HG03139 (cell line): ENCODE data around the gene OR10C1.
"Not testable (repeated sequence)": the region's sequence is repeated elsewhere in the genome, so short reads cannot be mapped to it uniquely, and the experiment has no call there.

ENCODE experiments used
- ATAC-seq: cut with Tn5 transposase; IDR thresholded peaks from one replicate; pipeline ENCODE4 v1.9.1; 2021; ENCODE audit not compliant: unreplicated experiment

The OR10C1 gene, protein sequence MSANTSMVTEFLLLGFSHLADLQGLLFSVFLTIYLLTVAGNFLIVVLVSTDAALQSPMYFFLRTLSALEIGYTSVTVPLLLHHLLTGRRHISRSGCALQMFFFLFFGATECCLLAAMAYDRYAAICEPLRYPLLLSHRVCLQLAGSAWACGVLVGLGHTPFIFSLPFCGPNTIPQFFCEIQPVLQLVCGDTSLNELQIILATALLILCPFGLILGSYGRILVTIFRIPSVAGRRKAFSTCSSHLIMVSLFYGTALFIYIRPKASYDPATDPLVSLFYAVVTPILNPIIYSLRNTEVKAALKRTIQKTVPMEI

DNA sequence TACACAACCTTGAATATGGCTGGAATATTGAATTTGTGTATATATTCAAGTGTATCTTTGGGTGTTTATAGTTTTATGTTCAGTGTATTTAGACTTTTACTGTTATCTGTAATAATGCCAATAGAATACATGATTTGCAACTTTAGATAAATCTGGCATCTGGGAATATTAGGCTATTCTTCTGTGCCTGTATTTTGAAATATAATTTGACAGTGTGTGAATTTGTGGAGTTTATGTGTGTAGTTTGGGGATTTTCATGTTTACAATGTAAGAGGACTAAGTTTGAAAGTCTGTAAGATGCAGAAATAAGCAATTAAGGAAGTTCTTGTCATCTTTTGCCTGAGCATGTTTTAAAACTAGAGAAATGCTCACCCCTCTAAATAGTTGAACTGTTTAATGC, at the start of gene OR10C1:
TSS of gene OR10C1 (plus strand) at position 301 of the 400 bp plus-strand sequence. CDS start 710 bp downstream, outside the sequence.
- ATAC-seq, result no peak

DNA sequence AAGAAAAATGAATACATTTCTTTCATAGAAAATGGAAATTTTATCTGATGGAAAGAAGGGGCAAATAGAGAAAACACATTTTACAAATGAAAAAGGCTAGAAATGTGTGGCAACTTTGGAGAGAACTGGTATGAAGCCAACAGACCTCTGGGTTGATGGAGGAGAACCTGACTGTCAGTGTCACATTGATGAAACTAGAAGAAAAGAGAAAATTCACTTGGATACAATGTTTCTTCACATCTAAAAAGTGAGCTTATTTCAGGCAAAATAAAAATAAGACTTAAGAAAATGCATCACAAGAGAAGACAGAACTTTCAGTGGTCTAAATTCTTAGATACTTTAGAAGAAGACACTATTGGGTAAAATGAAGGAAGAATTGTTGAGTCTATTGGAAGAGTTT, 43.8 kb upstream of the OR10C1 start, which contains the start of gene OR12D2:
TSS of gene OR12D2 (plus strand) at position 301 of the 400 bp plus-strand sequence. CDS start 1,069 bp downstream, outside the sequence.
- ATAC-seq, result no peak

DNA sequence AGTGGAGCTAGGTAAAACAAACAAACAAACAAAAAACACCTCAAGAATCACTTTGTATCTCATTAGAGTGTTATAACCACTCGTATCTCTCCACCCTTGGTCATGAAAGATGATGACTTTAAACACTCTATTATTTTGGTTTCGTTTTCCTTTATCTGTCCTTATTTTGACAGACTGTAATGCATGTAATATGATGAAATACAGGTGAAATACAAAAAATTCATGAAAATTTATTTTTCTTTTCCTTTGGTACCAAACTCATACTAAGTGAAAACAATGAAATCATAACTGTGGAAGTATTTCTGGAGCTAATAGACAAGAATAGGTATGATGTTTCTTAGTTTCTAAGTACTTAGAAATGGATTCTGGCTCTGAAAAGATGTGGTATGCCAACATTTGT, 39.6 kb upstream of the OR10C1 start:
- no peak for ATAC-seq

DNA sequence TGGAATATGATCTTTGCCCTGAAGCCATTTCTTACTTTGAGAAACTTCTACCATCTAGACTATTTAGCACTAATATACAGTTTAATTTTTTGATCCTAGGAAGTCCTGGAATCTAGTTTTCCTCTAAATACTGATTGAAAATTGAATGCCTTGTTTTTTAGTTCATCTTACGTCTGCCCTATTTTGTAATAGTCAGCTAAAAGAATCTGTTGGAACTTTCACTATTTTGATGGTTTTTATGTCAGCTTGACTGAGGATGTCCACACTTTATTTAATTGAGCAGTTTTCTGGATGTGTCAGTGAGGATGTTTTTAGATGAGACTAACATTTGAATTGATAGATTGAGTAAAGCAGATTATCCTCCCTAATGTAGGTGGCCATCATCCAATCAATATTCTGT, 35.3 kb upstream of the OR10C1 start:
- ATAC-seq, result no peak

DNA sequence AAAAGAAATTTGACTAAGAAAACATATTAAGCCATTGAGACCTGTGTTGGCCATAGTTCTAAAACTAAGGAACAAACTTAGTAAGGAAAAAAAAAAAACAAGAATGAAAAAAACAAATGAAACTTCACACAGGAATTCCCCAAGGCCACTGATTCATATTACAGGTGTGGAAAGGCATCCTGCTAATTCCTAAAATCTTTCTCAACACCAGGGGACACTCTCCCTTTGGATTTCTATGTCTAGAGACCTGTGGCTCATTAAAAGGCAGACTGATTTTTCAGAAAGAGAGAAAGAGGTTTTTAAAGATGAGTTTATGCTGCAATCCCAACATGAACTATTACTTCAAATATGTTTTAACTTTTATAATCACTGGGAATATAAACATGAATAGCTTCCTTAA, 24.5 kb upstream of the OR10C1 start, which contains the start of gene OR12D1:
TSS of gene OR12D1 (plus strand) at position 341 of the 400 bp plus-strand sequence.
- ATAC-seq, result no peak

DNA sequence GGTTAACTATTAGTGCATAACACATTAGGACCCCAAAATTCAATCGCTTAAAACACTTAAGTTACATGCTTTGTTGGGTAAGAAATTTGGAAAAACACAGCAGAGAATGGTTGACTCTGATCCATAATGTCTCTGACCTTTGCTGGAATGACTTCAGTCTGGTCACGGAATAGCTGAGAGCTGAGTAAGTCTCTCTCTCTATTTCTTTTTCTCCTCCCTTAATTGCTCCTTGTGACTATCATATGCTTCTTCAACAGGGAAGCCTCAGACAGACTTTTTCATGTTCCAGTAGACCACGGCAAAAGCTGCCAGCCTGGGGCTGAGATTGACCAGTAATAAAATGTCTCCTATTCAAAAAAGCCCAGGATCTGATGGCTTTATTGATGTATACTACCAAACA, 19.6 kb upstream of the OR10C1 start:
- ATAC-seq, result no peak

DNA sequence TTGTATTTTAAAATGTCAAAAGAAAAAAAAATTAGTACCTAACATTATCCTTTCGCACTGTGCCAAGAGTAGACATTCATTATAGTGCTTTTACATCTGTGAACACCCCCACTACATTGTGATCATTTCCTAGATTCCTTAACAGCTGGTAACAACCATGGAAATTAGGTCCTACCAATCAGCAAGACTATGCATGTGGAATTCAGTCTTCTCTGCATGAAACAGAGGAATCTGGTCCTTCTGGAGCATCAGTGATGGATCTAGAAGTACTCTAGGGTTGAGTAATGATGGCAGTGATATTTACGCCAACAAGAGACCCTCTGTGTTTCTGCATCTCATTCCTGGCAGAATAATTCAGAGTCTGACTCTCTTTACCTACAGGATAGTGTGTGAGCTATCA, 14.9 kb upstream of the OR10C1 start:
- no peak for ATAC-seq

DNA sequence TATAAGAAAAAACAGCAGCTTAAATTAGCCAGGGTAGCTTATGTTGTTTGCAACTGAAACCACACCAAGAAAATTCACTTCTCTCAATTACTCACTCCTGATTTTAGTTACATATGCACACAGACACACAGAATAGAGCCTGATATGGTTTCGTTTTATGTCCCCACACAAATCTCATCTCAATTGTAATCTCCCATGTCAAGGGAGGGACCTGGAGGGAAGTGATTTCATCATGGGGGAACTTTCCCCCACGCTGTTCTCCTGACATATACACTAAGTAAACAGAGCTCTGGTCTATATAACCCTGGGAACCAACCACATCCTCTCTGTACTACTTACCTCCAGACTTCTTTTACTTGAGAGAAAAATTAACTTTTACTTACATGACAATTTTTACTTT, 14.5 kb upstream of the OR10C1 start:
- ATAC-seq, result no peak

DNA sequence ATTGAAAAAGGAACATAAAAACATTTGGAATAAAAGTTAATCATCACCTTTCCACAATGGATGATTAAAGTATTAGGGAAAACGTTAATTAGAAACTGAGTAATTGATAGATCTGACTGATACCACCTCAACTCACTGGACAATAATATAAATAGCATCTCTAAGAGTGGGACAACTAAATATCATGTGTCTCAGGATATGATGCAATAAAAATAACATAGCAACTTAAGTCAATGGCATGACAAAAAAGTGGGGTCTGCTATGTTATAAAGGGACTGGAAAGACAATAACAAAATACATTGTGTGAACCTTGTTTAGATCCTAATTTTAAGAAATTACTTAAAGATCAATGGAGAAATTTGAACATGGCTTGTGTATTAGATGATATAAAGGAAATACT, 14.0 kb upstream of the OR10C1 start:
- ATAC-seq, result no peak

DNA sequence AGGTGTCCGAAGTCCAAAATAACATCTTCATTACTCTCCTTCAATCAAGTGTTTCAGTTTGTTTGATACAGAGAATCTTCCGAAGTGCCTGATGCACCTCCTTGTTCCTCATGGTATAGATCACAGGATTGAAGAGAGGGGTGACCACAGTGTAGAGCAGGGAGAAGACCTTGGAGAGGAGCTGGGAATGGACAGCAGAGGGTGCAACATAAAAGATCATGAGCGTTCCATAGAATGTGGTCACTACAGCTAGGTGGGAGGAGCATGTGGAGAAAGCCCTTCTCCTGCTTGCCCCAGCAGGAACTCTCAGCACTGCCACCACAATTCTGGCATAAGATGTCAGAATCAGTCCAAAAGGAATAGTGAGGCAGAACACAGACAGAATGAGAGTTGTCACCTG, 12.5 kb upstream of the OR10C1 start:
- no peak for ATAC-seq

DNA sequence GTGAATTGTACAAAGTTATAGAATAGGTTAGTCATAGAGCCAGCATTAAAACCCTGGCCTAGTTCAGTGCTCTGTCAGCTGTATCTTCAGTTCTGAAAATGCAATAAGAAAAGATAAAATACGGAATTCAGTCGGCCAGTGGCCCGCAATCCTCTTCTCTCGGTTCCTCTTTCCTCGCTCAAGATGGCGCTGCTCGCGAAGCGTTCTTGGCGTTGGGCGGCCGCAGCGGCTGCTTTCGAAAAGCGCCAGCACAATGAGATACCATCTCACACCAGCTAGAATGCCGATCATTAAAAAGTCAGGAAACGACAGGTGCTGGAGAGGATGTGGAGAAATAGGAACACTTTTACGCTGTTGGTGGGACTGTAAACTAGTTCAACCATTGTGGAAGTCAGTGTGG, 2.4 kb upstream of the OR10C1 start:
- not testable (repeated sequence) for ATAC-seq

DNA sequence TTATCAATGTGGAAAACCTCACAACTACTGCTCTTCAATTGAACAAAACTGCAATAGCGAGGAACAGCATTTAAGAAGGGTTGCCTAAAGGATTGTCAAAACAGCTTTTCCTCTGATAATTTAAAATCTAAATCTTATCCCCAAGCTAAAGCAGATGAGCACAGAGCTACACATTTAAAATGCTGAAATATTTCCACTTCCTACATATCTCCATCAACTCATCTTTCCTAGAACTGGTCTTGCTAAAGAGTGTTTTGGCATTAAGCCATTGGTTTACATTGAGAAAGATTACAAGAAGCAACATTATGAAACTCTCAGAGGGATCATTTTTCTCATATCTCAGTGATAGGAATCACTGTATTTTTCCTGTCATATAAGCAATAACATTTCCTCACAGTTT, 3.6 kb downstream of the OR10C1 start:
- ATAC-seq, result no peak

DNA sequence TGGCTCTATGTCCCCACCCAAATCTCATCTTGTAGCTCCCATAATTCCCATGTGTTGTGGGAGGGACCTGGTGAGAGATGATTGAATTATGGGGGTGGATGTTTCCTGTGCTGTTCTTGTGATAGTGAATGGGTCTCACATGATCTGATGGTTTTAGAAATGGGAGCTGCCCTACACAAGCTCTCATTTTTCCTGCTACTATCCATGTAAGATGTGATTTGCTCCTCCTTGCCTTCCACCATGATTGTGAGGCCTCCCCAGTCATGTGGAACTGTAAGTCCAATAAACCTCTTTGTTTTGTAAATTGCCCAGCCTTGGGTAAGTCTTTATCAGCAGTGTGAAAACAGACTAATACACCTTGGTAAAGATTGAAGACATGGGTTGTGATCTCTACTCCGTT, 4.9 kb downstream of the OR10C1 start:
- ATAC-seq, result not testable (repeated sequence)

DNA sequence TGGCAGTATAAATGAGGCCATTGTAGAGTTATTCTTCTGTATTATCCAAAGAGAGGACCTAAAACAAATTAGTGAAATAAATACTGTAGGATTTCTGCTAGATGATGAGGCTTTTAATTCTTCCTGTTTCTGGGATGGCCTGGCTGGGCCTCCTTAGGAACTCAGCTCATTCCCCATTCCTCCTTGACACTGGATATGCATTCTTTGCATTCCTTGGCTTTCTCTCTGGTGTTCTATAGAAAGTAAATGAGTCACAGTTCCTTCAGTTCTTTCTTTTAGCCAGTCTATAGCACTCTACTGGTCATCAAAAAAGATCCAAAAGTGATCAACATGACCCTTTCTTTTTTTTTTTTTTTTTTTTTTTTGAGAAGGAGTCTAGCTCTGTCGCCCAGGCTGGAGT, 8.6 kb downstream of the OR10C1 start:
- no peak for ATAC-seq

DNA sequence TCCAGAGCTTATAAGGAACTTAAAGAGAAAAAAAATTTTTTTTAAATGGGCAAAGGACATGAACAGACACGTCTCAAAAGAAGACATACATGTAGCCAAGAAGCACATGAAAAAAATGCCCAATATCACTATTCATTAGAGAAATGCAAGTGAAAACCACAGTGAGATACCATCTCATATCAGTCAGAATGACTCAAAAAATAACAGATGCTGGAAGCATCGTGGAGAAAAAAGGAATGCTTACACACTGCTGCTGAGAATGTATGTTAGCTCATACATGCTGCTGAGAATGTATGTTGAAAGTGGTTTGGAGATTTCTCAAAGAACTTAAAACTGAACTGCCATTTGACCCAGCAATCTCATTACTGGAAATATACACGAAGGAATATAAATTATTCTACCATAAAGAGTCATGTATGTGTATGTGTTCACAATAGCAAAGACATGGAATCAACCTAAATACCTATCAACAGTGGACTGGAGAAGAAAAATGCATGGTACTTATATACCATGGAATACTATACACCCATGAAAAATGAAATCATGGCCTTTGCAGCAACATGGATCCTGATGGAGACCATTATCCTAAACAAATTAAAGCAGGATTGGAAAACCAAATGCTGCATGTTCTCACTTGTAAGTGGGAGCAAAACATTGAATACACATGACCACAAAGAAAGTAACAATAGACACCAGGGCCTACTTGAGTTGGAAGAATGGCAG, 12.5 kb downstream of the OR10C1 start:
- no peak for ATAC-seq

DNA sequence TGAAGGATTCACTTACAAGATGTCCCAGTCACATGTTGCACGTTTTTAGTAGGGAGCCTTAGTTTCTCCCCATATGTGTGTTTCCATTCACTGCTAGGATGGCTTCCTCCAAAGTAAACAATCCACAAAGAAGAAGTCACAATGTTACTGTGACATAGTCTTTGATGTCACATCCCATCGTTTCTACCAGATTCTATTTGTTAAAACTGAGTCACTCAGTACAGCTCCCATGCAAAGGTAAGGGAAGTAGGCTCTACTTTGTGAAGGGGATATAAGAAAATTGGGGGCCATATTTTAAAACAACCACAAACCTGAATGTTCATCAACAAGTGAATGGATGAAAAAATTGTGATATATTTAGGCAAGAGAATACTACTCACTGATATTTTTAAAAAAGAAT, 17.9 kb downstream of the OR10C1 start, which contains the start of the genes OR11A1 and OR2H1:
TSS of gene OR11A1 (minus strand) at position 101 of the 400 bp plus-strand sequence. CDS start 29,430 bp downstream, outside the sequence.
TSS of gene OR2H1 (plus strand) at position 185 of the 400 bp plus-strand sequence. CDS start 4,615 bp downstream, outside the sequence.
- no peak for ATAC-seq

DNA sequence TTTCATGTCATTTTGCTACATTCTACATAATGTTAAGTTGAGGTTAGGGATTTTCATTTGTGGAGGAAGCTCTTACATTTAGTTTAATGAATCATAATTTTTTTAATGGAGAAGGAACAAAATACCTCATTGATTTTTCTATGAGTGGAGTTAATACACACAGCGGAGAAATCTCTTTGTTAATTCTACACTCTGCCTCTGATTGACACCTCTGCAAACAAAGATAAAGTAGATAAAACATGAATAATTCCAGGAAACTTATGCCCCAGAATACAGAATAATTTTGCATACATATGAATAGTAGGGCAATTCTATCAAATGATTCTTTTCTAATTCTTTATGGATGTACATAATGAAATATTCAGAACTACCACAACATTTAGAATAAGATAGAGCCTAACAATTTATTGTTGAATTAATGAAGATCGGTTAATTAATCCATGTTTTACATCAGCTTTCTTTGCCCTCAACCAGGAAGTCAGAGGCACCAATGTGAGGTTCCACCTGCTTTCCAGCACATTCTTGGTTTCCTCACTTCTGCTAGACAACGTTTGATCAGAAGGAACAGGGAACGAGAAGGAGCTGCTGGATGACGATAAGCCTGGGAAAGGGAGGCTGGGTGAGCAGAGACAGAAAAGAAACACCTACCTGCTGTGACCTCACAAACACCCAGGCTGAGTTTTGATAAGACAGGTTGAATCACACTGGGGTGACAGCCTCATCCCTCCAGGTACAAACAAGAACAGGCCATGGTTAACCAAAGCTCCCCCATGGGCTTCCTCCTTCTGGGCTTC, 22.1 kb downstream of the OR10C1 start:
- no peak for ATAC-seq

DNA sequence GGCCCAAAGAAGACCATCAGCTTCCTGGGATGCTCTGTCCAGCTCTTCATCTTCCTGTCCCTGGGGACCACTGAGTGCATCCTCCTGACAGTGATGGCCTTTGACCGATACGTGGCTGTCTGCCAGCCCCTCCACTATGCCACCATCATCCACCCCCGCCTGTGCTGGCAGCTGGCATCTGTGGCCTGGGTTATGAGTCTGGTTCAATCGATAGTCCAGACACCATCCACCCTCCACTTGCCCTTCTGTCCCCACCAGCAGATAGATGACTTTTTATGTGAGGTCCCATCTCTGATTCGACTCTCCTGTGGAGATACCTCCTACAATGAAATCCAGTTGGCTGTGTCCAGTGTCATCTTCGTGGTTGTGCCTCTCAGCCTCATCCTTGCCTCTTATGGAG, 22.9 kb downstream of the OR10C1 start:
- no peak for ATAC-seq

DNA sequence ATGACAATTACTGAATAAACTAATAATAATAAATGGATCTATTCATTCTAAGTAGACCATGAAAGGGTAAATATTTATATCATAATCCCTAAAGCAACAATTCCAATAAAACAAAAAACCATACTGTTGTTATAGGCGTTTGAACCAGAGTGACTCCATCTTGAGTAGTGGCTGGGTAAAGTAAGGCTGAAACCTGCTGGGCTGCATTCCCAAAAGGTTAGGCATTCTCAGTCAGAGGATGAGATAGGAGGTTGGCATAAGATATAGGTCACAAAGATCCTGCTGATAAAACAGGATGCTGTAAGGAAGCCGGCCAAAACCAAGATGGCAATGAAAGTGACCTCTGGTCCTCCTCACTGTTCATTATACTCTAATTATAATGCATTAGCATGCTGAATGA, 26.2 kb downstream of the OR10C1 start:
- no peak for ATAC-seq

DNA sequence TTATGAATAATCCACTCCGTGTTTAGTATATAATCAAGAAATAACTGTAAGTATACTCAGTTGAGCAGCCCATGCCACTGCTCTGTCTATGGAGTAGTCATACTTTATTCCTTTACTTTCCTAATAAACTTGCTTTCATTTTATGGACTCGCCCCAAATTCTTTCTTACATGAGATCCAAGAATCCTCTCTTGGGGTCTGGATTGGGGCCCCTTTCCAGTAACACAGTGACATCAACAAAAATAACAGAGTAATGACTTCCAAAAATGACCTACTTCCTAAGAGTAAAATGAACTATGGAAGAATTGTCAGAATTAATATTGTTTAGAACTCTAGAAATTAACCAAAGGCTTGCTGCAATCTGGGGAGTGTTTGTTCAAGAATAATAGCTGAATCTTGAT, 26.7 kb downstream of the OR10C1 start:
- no peak for ATAC-seq

DNA sequence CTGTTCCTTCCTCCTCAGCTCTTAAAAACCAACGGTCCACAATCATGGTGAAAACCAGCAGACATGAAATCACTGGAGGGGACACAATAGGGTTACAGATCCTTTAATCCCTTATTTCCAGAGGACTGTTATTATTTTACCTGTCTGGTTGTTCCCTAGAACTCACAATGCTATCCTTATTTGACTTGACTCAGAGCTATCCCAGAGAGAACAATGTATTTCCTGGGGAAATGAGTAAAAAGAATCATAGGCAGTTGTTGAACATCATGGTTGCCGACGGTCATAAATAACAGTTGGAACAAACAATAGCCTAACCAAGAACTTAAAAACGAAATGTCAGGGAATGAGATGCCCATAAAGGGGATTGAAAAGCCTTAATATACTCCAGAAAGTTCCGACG, 27.1 kb downstream of the OR10C1 start:
- no peak for ATAC-seq
